NCI-H146 treated with DMSO at 0.1 percent for 48 hours (cell line): Measurements from ENCODE around the gene FSIP1.

Experiments
- DNase-seq: peaks from one replicate; lab custom pipeline; 2025; ENCODE audit not compliant: unreplicated experiment; lab: John Stamatoyannopoulos, UW

The FSIP1 gene

DNA sequence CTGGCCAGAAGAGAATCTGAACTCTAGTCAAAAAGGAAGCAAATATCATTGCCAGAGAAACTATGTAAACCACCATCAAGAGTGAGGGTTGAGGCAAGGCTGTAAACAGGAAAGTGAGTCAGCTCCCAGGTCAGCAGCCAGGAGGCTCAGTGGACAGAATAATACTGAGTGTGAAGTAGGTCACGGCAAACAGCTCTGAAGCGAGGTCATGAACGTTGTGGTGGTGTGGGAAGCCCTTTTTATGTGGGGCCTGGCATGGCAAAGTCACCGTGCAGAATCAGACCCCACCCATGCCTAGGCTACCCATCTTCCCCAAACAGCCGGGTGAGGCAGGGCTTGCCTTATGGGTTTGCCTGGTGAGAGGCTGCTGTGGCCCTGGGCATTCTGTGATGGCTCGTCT, 157.8 kb downstream of the FSIP1 start:
- no peak for DNase-seq

DNA sequence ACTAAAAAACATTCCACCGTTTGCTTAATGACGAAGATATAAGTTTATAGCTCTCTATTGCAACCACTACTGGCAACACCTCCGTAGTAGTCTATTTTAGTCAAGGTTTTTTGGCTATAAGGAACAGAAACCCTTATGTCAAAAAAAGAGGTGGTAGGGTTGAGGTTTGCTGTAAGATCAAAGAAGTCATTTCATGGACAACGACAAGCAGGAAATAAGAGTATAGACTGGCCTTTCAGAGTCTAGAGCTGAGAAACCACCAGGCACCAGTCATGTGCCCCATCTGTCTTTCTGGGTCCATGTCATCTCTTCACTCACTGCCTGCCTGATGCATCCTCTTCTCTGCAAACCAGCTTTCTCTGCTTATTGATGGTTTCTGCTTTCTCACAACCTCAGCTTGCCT, 159.1 kb downstream of the FSIP1 start:
- no peak for DNase-seq

GRCh38 chr15:39622660-39623516, 159.8 kb downstream of the FSIP1 start:
- no peak for DNase-seq

GRCh38 chr15:39621976-39622375, 160.7 kb downstream of the FSIP1 start:
- DNase-seq, result no peak

DNA sequence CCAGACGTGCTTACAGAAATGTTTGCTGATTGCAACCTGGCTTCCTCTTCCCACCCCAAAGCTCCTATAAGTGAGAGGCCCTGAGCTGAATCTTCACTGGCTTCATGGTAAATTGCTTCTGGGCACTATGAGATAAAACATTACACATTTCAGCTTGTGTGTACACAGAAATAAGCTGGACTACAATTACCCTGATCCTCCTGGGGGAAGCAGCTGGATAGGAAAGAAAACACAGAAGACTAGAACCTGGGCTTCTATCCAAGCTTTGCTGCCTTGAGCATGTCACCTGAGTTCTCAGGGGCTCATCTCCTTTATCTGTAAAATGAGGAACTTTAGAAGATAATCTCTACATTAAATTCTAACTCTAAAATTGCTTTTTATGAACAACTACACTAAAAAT, 161.4 kb downstream of the FSIP1 start:
- no peak for DNase-seq

- no peak for DNase-seq
Observed at GRCh38 chr15:39618063-39618823, 164.4 kb downstream of the FSIP1 start.

GRCh38 chr15:39616731-39617455, 165.7 kb downstream of the FSIP1 start:
- no peak for DNase-seq

- no peak for DNase-seq
Observed at GRCh38 chr15:39613861-39614260, 168.8 kb downstream of the FSIP1 start.

GRCh38 chr15:39613271-39613670, 169.4 kb downstream of the FSIP1 start:
- DNase-seq, result no peak

GRCh38 chr15:39610665-39611064, 172.0 kb downstream of the FSIP1 start:
- no peak for DNase-seq

GRCh38 chr15:39609166-39609916, 173.3 kb downstream of the FSIP1 start:
- no peak for DNase-seq

DNA sequence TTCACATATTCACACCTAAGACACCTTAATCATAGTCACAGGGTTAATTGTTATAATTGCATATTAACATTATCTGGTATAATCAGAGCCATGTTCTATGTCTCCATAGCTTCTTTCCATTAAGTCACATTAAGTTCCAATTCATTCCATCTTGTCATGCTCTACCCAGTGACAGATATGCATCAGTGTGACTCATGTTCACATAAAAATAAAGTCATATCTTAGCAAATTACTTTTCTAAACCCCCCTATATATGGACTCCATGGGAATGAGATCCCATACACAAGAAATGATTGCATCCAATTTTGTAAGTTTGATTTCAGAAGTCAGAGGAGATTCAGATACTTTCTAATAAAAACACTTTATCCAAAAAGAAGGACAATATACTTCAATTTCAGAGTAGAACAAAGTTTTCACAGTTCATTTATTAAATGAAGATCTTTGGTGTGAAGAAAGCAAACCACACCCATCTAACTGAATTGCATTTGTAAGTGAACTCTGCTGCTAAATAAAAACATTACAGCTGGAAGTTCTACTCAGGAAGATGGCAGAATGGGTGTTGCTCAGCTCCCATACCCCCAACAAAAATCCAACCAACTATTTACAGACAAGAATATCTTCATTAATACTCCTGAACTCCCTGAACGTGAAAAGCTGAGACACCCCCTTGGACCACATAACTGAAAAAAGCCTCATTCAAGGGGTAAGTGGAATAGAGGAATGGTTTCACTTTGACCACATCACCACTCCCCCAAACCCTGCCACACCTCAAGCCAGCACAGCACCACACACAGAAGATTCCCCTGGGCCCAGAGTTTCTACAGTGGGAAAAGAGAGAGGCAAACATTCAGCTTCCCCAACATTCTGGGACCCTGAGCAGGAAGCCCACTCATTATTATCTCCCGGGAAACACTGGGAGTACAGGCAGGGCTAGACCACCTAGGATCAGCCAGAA, 174.2 kb downstream of the FSIP1 start:
- no peak for DNase-seq

GRCh38 chr15:39605146-39605545, 177.5 kb downstream of the FSIP1 start:
- DNase-seq, result no peak

- DNase-seq, result no peak
Observed at GRCh38 chr15:39602143-39602542, 180.5 kb downstream of the FSIP1 start.

GRCh38 chr15:39599871-39600270, 182.8 kb downstream of the FSIP1 start:
- DNase-seq, result no peak

- no peak for DNase-seq
Observed at GRCh38 chr15:39598958-39599845, 183.4 kb downstream of the FSIP1 start.

- no peak for DNase-seq
Observed at GRCh38 chr15:39598186-39598850, 184.3 kb downstream of the FSIP1 start.

- no peak for DNase-seq
Observed at GRCh38 chr15:39597751-39598185, 184.9 kb downstream of the FSIP1 start.
